A673 (cell line): ENCODE data around the gene N4BP2. TPM values are rescaled to one million over a fixed set of nuclear protein-coding genes. Genes with fewer than 3 reads are reported as not detected.

Experiments used
- BruUV-seq: library from RNA; stranded (reverse); fragments of 400-500 nt; replicated peaks from 2 replicates; lab custom pipeline; 2021; lab: Mats Ljungman, UMichigan
- CTCF ChIA-PET: fragments of 300-600 bp; sonication (Branson Sonifier 250); formaldehyde crosslinking; loops from one replicate; lab custom pipeline; 2022; ENCODE audit warnings: antibody characterized with exemption; lab: Charles Lee
- POLR2A ChIA-PET: fragments of 300-600 bp; sonication (Branson Sonifier 250); formaldehyde crosslinking; loops from one replicate; lab custom pipeline; 2022; ENCODE audit warnings: antibody characterized with exemption; ENCODE audit not compliant: low non-redundant PET; lab: Charles Lee
- DNase-seq: peaks from one replicate; pipeline ENCODE4 v3.0.0-alpha.2; 2015; ENCODE audit warnings: low spot score
- H3K27ac ChIP-seq: fragments of 200-600 bp; sonication (generic); 2 replicates; pipeline ENCODE4 v1.5.1; 2016; ENCODE audit warnings: mixed run types, low read depth, mild to moderate bottlenecking, mixed read lengths, antibody characterized with exemption, low read length; ENCODE audit not compliant: poor library complexity, severe bottlenecking
- H3K27me3 ChIP-seq: fragments of 200-600 bp; sonication (generic); replicated peaks from 2 replicates; pipeline ENCODE4 v1.6.1; 2017; ENCODE audit warnings: mixed run types, low read depth, mild to moderate bottlenecking, mixed read lengths, antibody characterized with exemption, low read length; ENCODE audit not compliant: insufficient read depth, poor library complexity
- H3K36me3 ChIP-seq: fragments of 200-600 bp; sonication (generic); 2 replicates; pipeline ENCODE4 v1.6.1; 2016; ENCODE audit warnings: mixed run types, mild to moderate bottlenecking, mixed read lengths, antibody characterized with exemption, low read length; ENCODE audit not compliant: insufficient read depth, poor library complexity, severe bottlenecking
- H3K4me1 ChIP-seq: fragments of 200-600 bp; sonication (generic); 2 replicates; pipeline ENCODE4 v1.6.1; 2017; ENCODE audit warnings: mixed run types, mild to moderate bottlenecking, mixed read lengths, antibody characterized with exemption, low read length; ENCODE audit not compliant: insufficient read depth, poor library complexity, severe bottlenecking
- H3K4me3 ChIP-seq: fragments of 200-600 bp; sonication (generic); 2 replicates; pipeline ENCODE4 v1.5.1; 2016; ENCODE audit warnings: low read depth, mixed run types, mild to moderate bottlenecking, mixed read lengths, low read length; ENCODE audit not compliant: poor library complexity, severe bottlenecking
- H3K9me3 ChIP-seq: fragments of 200-600 bp; sonication (generic); 2 replicates; pipeline ENCODE4 v1.6.1; 2016; ENCODE audit warnings: mixed run types, low read depth, mild to moderate bottlenecking, mixed read lengths, antibody characterized with exemption, low read length; ENCODE audit not compliant: poor library complexity, severe bottlenecking
- CTCF ChIP-seq: fragments of 300-800, 200-600 bp; sonication (generic); conservative IDR thresholded peaks from 2 replicates; pipeline ENCODE4 v1.5.1; 2017; ENCODE audit warnings: low read depth, mild to moderate bottlenecking, antibody characterized with exemption, low read length, moderate library complexity, mixed read lengths
- EZH2 ChIP-seq: fragments of 200-600 bp; sonication (generic); IDR thresholded peaks from 2 replicates; pipeline ENCODE4 v1.6.1; 2017; ENCODE audit warnings: borderline replicate concordance, low read depth, mild to moderate bottlenecking, mixed read lengths, antibody characterized with exemption, low read length; ENCODE audit not compliant: poor library complexity, severe bottlenecking
- intact Hi-C: fragments of 100-400 bp; cut with micrococcal nuclease; formaldehyde crosslinking; loops from one replicate; pipeline ENCODE4 v1.10.0; 2022; ENCODE audit not compliant: unreplicated experiment
- total RNA-seq: library from RNA; stranded (reverse); gene quantifications from 2 replicates; pipeline ENCODE4 v1.2.3, GENCODE V29; 2021

N4BP2 gene
- total RNA-seq, 1 experiment from 2014 or later, result 21.3 TPM

GRCh38 chr4:40195182-40196177 is 138.8 kb downstream of the N4BP2 start:
- peak overlapping the region; percentile 97 for H3K27ac ChIP-seq
- TF ChIP-seq EZH2, result no peak
- no peak for TF ChIP-seq CTCF
- peaks cover 61% of the 10 kb centered on the region for H3K4me1 ChIP-seq
- POLR2A ChIA-PET, result no interaction called here
- peak overlapping the region; percentile 19 for H3K4me3 ChIP-seq
- no TSS peak for BruUV-seq
- CTCF ChIA-PET, result interaction anchor here (0.6 to 0.7 kb wide), 4 partner anchors 111 to 651 kb away, joined by 3 to 8 read pairs (median 4); no protein-coding TSS in a partner anchor
- intact Hi-C loops, result loop anchor here (1.0 to 5.0 kb wide), 3 partner anchors 43 to 139 kb away; partner anchors contain the start of gene N4BP2
- peak; percentile 91 for DNase-seq
- H3K27me3 ChIP-seq, result no peaks in the 10 kb centered on the region
- H3K9me3 ChIP-seq, result no peaks in the 10 kb centered on the region
- H3K36me3 ChIP-seq, result peaks cover 8% of the 10 kb centered on the region

- ChIA-PET POLR2A (no interaction called here), CTCF (interaction anchor here (0.6 to 0.7 kb wide), 3 partner anchors 121 to 652 kb away, joined by 3 to 5 read pairs (median 3); no protein-coding TSS in a partner anchor)
- TF ChIP-seq EZH2, result no peak
- no peak for TF ChIP-seq CTCF
- Histone ChIP-seq H3K9me3 (no peaks in the 10 kb centered on the region), H3K4me1 (peaks cover 53% of the 10 kb centered on the region), H3K27ac (peak overlapping the region; percentile 97), H3K27me3 (no peaks in the 10 kb centered on the region), H3K4me3 (peak overlapping the region; percentile 78), H3K36me3 (peaks cover 14% of the 10 kb centered on the region)
- no peak for DNase-seq
- intact Hi-C loops, result loop anchor here (1.0 to 5.0 kb wide), 3 partner anchors 44 to 139 kb away; partner anchors contain the start of gene N4BP2
- BruUV-seq, result TSS peak; percentile 16
Measured at GRCh38 chr4:40196272-40196671, 139.6 kb downstream of the N4BP2 start.

GRCh38 chr4:40196724-40197281 is 140.2 kb downstream of the N4BP2 start, which contains the start of gene RHOH:
TSS of gene RHOH (plus strand) at chr4:40197031. CDS start at chr4:40243387, 46,356 bp downstream.
- no peaks in the 10 kb centered on the region for H3K27me3 ChIP-seq
- intact Hi-C loops, result loop anchor here (1.0 to 5.0 kb wide), 3 partner anchors 45 to 140 kb away; partner anchors contain the start of gene N4BP2
- POLR2A ChIA-PET, result no interaction called here
- H3K27ac ChIP-seq, result peak within 1 kb of the TSS; percentile 97
- CTCF ChIA-PET, result interaction anchor here (0.6 to 0.8 kb wide), 4 partner anchors 120 to 652 kb away, joined by 3 to 5 read pairs (median 4); no protein-coding TSS in a partner anchor
- H3K4me3 ChIP-seq, result peak within 1 kb of the TSS; percentile 78
- no TSS peak for BruUV-seq
- peaks cover 52% of the 10 kb centered on the region for H3K4me1 ChIP-seq
- H3K36me3 ChIP-seq, result peaks cover 17% of the 10 kb centered on the region
- TF ChIP-seq CTCF, result no peak
- TF ChIP-seq EZH2, result no peak
- H3K9me3 ChIP-seq, result no peaks in the 10 kb centered on the region
- DNase-seq, result peak; percentile 98
